Right lobe of liver (tissue), 6 donors: ENCODE data around the gene UGCG. TPM values are rescaled to one million over a fixed set of nuclear protein-coding genes. Genes with fewer than 3 reads are reported as not detected.
A peak's percentile ranks its signal among the peaks of the same experiment; 100 is the strongest.

Experiments used
- ATAC-seq, 4 donors: fragments of 200-7000 bp; cut with Tn5 transposase; one replicate each; pipeline ENCODE4 v1.9.1; 2020; ENCODE audit warnings: mild to moderate bottlenecking in 4 of 4, moderate library complexity in 4 of 4
- DNase-seq, 3 donors: peaks; one replicate each; pipeline ENCODE4 v3.0.0-alpha.2; 2020
- H3K27ac ChIP-seq, 3 donors: fragments of 200-600 bp; one replicate each; pipeline ENCODE4 v1.8.0; 2022
- H3K27me3 ChIP-seq, 2 donors: fragments of 200-600 bp; one replicate each; pipeline ENCODE4 v1.8.0; 2022
- H3K36me3 ChIP-seq, 4 donors: fragments of 200-600 bp; sonication (generic) in 1 of 4; one replicate each; pipeline versions ENCODE4 v1.5.1 to v1.8.0; 2017 to 2022; ENCODE audit warnings: control low read depth in 1 of 4
- H3K4me1 ChIP-seq, 4 donors: fragments of 200-600 bp; sonication (generic) in 1 of 4; one replicate each; pipeline versions ENCODE4 v1.5.1 to v1.8.0; 2017 to 2022; ENCODE audit warnings: control low read depth in 1 of 4
- H3K4me3 ChIP-seq, 3 donors: fragments of 200-600 bp; one replicate each; pipeline ENCODE4 v1.8.0; 2022
- H3K9me3 ChIP-seq, 4 donors: fragments of 200-600 bp; sonication (generic) in 1 of 4; one replicate each; pipeline versions ENCODE4 v1.5.1 to v1.8.0; 2017 to 2022; ENCODE audit warnings: control low read depth in 1 of 4
- POLR2A ChIP-seq: fragments of 450-650 bp; IDR thresholded peaks from one replicate; pipeline ENCODE4 v1.6.1; 2017; ENCODE audit warnings: antibody characterized with exemption, mild to moderate bottlenecking
- WGBS: methylation state at CpG from one replicate; pipeline ENCODE4 v1.1.6; 2018; ENCODE audit warnings: low coverage, low lambda C conversion rate; ENCODE audit not compliant: insufficient coverage; ENCODE audit errors: missing lambda C conversion rate; 5-methylcytosine and 5-hydroxymethylcytosine counted together
- intact Hi-C, 2 donors: fragments of 100-400 bp; cut with DNase I; formaldehyde crosslinking; loops; one replicate each; pipeline versions ENCODE4 v1.11.2 to v1.14.1; 2022
- total RNA-seq, 6 experiments: library from RNA; depleted of rRNA in 2 of 6; stranded (reverse); fragments of >200 nt in 2 of 6; fragmentation: NEBNext Ultra II Directional in 3 of 6; extraction: Animal tissue kit (Norgen Biotek cat#: 25700) in 3 of 6; gene quantifications; one replicate each; pipeline versions ENCODE4 v1.1.0 to v1.2.4, GENCODE V29; 2016 to 2023
- TF ChIP-seq, protein P1 (sequence below), 4 donors: fragments of 200-600 bp in 3 of 4; fragments of 450-650 bp in 1 of 4; IDR thresholded peaks; one replicate each; pipeline versions ENCODE4 v1.5.1 to v1.8.0; 2016 to 2022; ENCODE audit warnings: antibody characterized with exemption in 4 of 4, mild to moderate bottlenecking in 2 of 4
- donor health status: DM: no; HTN: yes; CAD: no.
- donor health status: DM: no; HTN: no; CAD: no.
- donor health status: DM: no; HTN: no; CAD: no.
- donor health status: DM: no; HTN: yes; CAD: no.
- donor health status: DM: no; HTN: yes; CAD: no.

The UGCG gene
- total RNA-seq, 6 experiments from 2014 or later, result 7.9 to 37.2 (median 17.1) TPM

DNA sequence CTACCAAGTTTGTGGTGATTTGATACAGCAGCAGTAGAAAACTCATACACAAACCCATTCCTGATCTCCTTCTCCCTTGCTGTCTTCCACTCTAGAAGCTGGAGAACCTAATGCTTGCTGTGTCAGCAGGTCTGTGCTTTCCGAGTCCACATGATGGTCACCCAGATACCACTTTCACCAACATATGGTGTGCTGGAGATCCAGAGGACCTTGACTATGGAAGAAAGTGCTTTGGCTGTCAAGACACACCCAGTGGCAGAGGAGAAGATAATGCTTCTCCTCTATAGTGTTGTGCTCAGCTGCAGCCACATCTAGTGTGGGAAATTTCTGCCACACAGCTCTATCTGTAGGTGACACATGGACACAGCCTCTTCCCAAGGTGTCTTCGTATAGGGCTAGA lies 67.4 kb downstream of the UGCG start:
- Histone ChIP-seq H3K27ac (no peak overlapping the region), H3K36me3 (no peaks in the 10 kb centered on the region), H3K4me3 (no peak overlapping the region), H3K4me1 (peaks cover 0 to 9% (median 0%) of the 10 kb centered on the region in 4 donors), H3K27me3 (no peaks in the 10 kb centered on the region), H3K9me3 (no peaks in the 10 kb centered on the region)
- no peak for ATAC-seq
- no peak for TF ChIP-seq POLR2A
- TF ChIP-seq, protein P1, sequence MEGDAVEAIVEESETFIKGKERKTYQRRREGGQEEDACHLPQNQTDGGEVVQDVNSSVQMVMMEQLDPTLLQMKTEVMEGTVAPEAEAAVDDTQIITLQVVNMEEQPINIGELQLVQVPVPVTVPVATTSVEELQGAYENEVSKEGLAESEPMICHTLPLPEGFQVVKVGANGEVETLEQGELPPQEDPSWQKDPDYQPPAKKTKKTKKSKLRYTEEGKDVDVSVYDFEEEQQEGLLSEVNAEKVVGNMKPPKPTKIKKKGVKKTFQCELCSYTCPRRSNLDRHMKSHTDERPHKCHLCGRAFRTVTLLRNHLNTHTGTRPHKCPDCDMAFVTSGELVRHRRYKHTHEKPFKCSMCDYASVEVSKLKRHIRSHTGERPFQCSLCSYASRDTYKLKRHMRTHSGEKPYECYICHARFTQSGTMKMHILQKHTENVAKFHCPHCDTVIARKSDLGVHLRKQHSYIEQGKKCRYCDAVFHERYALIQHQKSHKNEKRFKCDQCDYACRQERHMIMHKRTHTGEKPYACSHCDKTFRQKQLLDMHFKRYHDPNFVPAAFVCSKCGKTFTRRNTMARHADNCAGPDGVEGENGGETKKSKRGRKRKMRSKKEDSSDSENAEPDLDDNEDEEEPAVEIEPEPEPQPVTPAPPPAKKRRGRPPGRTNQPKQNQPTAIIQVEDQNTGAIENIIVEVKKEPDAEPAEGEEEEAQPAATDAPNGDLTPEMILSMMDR (IDR thresholded peaks at IDR 0.05), result no peak
- 83% methylated on average over 1 of the region's 2 CpGs for WGBS
- DNase-seq, result no peak
- intact Hi-C loops, result no loop called here

- no peaks in the 10 kb centered on the region for H3K9me3 ChIP-seq
- no peaks in the 10 kb centered on the region for H3K27me3 ChIP-seq
- no peak for DNase-seq
- no peak overlapping the region for H3K4me3 ChIP-seq
- intact Hi-C loops, result no loop called here
- TF ChIP-seq, protein P1 (IDR thresholded peaks at IDR 0.05), result no peak
- TF ChIP-seq POLR2A, result no peak
- WGBS, result 80% methylated on average over 1 of the region's 5 CpGs
- peak in 3 of 4 donors; percentile 49 to 58 (median 56) for ATAC-seq
- no peaks in the 10 kb centered on the region for H3K4me1 ChIP-seq
- H3K36me3 ChIP-seq, result no peaks in the 10 kb centered on the region
- H3K27ac ChIP-seq, result no peak overlapping the region
Observed at GRCh38 chr9:111965566-111966019, 69.0 kb downstream of the UGCG start.

DNA sequence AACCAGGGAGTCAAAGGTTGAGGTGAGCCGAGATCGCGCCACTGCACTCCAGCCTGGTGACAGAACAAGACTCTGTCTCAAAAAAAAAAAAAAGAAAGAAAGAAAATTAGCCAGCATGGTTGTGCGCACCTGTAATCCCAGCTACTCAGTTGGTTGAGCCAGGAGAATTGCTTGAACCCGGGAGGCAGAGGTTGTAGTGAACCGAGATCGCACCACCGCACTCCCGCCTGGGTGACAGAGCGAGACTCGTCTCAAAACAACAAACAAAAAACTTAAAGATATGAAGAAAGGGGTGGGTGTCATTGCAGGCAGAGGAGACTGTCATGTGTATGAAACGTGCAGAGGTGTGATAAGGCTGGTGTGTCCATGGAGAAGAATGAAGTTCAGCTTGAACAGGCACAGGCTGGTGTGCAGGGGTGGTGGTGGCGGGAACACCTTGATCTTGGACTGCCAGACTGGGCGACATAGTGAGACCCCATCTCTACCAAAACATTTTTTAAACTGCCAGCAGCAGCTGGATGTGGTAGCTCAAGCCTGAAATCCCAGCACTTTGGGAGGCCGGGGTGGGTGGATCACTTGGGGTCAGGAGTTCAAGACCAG lies 69.6 kb downstream of the UGCG start:
- DNase-seq, result no peak
- no peaks in the 10 kb centered on the region for H3K4me1 ChIP-seq
- 95% methylated on average over 13 of the region's 15 CpGs for WGBS
- intact Hi-C loops, result no loop called here
- H3K27ac ChIP-seq, result no peak overlapping the region
- H3K27me3 ChIP-seq, result no peaks in the 10 kb centered on the region
- H3K9me3 ChIP-seq, result no peaks in the 10 kb centered on the region
- peak in 1 of 4 donors; percentile 18 for ATAC-seq
- TF ChIP-seq, protein P1 (IDR thresholded peaks at IDR 0.05), result no peak
- TF ChIP-seq POLR2A, result no peak
- no peak overlapping the region for H3K4me3 ChIP-seq
- H3K36me3 ChIP-seq, result no peaks in the 10 kb centered on the region

GRCh38 chr9:111966861-111967291 lies 70.3 kb downstream of the UGCG start:
- Histone ChIP-seq H3K4me1 (no peaks in the 10 kb centered on the region), H3K27ac (no peak overlapping the region), H3K36me3 (no peaks in the 10 kb centered on the region), H3K27me3 (no peaks in the 10 kb centered on the region), H3K4me3 (no peak overlapping the region), H3K9me3 (no peaks in the 10 kb centered on the region)
- ATAC-seq (peak; percentile 35 to 72 (median 52)), DNase-seq (no peak)
- 42% methylated on average over 1 of the region's 1 CpG for WGBS
- TF ChIP-seq, protein P1 (IDR thresholded peaks at IDR 0.05), result no peak
- TF ChIP-seq POLR2A, result no peak
- intact Hi-C loops, result no loop called here
